Activated naive CD4-positive, alpha-beta T cell treated with Interleukin-2 at 50 U/mL for 16 hours (primary cell): ENCODE results near the gene CMTM8.
A peak's percentile ranks its signal among the peaks of the same experiment; 100 is the strongest.
"Not testable (repeated sequence)": the region's sequence is repeated elsewhere in the genome, so short reads cannot be mapped to it uniquely, and the experiment has no call there.

Source experiments
- DNase-seq: peaks from one replicate; pipeline ENCODE4 v3.0.0-alpha.2; 2020

CMTM8 gene, protein sequence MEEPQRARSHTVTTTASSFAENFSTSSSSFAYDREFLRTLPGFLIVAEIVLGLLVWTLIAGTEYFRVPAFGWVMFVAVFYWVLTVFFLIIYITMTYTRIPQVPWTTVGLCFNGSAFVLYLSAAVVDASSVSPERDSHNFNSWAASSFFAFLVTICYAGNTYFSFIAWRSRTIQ

DNA sequence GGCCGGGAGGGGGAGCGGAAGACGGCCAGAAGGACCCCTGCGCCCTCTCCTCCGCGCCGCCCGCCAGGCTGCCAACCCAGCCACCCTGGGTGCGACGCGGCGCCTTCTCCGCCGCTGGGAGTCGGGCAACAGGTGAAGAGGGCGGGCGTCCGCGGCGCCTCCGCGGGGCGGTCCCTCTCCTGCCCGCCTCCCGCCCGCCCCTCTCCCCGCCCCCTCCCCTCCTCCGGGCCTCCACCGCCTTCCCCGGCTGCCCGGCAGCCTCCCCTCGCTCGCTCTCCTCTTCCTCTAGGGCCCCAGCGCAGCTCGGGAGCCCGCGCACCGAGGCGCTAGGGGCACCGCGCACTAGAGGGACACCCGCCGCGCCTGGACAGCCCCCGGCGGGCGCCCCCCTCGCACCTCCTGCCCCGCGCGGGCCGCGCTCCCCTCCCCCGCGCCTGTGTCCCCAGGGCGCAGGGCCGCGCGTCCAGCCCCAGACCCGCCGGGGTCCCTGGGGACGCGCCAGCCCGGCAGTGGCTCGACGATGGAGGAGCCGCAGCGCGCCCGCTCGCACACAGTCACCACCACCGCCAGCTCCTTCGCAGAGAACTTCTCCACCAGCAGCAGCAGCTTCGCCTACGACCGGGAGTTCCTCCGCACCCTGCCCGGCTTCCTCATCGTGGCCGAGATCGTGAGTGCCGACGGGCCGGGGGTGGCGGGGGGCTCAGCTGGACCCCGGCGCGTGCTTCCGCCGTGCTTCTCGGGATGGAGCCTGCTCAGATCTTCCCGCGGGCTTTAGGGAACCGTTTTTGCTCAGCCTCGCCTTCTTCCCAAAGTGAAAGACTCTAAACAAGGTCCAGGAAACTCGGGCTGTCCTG, at the start of gene CMTM8:
Gene CMTM8 (plus strand): TSS at position 228 of the 854 bp plus-strand sequence. CDS start 293 bp downstream, at position 521.
- DNase-seq: peak; percentile 65

DNA sequence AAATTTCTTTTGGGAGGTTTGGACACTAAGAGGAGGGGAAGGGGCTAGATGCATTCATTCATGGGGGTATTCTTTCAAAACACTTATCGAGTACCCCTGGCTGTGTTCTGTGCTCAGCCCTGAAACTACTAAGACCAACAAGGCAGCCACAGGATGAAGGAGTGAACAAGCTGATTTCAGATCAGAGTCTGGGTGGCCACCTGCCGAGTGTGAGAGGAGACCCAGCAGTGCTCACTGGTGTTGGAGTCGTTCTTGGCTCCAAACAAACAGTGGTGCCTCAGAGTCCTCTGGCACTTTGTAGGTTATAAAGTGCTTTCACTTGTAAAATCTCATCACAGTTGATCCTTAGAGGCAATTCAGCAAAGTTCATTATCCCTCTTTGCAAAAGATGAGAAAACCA, 48.8 kb upstream of the CMTM8 start:
- no peak for DNase-seq

DNA sequence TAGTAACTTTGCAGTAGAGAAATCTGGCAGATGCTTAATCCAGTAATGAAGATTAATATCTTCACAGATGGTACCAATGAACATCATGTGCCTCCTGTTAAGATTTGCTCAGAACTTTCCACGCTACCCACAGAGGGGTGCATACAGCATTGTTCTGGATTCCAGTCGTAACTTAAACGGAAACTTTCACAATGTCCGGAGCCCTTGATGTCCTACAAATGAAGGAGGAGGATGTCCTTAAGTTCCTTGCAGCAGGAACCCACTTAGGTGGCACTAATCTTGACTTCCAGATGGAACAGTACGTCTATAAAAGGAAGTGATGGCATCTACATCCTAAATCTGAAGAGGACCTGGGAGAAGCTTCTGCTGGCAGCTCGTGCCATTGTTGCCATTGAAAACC, 47.9 kb upstream of the CMTM8 start:
- not testable (repeated sequence) for DNase-seq

DNA sequence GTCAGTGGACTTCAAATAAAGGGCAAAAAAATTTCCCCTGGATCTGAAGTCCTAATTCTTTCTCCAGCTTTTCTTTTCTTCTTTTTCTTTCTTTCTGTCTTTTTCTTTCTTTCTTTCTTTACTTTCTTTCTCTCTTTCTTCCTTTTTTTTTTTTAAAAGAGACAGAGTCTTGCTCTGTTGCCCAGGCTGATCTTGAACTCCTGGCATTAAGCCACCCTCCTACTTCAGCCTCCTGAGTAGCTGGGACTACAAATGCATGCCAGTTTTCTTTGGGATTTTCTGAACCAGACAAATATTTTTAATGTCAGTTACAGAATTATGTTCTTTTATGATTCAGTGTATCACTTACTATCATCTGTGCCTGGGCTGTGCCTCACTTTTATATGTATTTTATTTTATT, 45.4 kb upstream of the CMTM8 start:
- no peak for DNase-seq

DNA sequence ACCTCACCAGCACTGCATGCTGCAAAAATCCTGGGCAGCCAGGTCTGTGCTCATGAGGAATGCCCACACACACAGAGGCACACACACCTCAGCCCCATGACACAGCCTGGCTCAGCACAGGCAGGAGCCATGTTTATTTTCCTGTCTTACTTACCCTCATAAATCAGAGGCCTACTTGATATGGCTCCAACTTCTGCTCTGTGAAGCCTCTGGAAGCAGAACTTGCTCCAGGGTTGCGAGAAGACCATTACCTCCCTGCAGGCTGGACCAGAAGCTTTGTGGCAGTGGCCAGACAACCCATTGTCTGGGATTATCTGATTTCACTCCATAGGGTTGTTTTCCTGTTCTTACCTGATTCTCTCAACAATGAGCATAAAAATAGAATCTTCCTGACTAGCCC, 43.8 kb upstream of the CMTM8 start:
- no peak for DNase-seq

DNA sequence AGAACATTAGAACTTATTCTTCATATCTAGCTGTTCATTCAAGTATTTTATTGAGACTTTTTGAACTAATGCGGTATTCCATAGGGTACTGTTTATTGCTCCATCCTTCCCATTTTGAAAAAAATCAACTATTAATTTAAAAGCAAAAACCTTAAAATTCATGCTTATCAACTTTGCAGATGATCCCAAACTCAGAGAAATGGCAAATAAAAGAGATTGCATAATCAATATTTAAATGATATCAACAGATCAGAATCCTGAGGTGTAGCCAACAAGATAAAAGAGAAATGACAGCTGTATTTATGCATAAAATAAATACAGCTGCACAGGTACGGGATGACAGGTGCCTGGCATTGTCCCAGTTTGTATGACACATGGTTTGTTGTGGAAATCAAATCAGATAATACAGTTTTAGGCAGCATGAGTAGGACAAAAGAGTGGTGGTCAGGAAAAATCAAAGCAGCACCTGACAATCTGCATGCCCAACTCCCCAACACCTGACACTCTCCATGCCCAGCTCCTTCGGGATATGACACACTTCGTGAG, 42.4 kb upstream of the CMTM8 start:
- no peak for DNase-seq

DNA sequence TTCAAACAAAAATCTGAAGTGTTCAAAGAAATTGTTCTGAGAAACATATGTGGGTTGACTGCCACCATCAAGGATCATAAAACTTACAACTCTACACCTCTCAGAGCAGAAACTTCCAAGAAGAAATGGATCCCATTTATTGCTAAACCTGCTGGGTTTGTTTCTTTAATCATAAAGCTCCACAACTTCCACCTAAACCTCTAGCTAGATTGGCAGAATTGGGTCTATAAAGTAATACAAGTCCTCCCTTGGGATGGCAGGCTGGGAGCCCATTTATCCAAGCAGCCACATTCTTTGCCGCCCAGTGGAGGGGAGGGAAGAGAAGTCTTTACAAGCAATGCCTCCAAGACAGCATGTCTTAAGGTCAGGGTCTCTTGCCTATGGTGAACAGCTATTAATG, 40.5 kb upstream of the CMTM8 start:
- no peak for DNase-seq

DNA sequence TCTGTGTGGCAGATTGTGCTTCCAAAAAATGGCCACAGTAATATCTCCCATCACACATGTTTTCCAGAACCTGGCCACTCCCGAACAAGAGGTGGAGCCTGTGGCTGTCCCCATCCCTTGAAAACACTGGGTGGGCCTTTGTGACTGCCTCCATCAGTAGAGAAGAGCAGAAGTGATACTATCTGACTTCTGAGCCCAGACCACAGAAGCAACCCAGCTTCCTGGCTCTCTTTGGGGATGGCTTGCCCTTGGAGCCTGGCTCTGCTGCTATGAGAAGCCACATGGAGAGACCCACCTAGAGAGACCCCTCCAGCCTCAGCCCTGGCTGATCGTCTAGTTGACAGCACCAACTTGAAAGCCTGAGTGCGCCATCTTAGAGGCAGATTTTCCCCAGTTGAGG, 39.8 kb upstream of the CMTM8 start:
- no peak for DNase-seq

DNA sequence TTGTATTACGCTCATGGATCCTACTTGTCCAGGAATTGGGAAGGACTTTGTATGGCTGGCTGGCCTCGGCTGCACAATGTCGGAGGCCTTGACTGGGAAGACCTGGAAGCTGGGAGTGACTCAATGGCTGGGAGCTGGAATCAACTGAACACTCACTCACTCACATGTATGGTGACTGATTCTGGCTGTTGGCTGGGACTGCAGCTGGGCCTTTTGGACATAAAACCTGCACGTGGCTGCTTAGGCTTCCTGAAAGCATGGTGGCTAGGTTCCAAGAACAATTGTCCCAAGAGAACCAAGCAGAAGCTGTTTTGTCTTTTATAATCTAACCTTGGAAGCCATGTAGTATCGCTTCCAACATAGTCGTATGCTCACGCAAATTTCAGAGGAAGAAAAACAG, 38.0 kb upstream of the CMTM8 start:
- no peak for DNase-seq

DNA sequence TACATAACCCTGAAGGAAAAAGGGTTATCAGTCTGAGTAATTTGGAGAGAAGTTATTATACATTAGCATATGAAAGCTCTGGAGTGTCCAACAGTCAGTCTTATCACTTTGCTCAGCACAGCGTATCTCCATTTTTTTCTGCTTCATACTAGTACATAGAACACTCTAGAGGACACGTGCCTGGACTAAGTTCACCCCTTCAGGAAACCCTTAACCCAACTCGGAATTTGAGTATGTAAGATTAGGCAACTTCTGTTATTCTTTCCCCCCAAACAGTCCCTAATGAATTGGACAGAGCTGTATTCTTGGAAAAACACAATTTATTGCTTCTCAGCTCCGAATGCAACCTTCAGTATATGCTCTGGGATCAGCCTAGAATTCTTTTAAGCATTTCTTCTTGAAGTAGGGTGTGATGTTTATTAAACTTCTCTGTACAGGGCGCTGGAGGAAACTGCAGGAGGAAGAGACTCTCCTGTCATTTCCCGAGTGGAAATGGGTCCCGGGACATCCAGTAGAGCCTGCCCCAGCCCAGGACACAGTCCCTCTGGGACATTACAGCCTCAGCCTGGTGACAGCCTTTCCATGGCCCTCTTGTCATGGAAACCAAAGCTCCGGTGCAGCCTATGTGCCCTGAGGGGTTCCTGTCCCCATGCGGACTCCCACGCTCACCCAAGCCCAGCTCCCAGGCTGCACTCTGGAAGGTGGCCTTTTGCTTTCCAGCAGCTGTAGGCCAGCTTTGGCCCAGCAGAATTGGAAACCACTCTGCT, 37.3 kb upstream of the CMTM8 start:
- no peak for DNase-seq

DNA sequence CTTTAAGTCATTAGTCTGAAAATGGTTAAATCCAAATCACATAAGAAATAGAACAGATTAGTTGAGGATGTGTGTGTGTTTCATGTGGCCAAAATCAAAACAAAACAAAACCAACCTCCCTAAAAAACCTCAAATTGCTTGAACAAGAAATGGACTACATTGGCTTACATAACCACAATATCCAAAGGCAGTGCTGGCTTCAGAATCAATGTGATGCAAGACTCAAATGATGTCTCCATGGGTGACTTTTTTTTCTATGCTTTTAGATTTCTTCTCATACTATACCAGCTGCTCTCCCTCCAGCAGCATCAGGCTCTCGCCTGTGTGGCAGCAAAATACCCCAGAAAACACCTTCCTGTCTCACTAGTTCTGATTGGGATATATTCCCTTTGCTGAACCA, 36.0 kb upstream of the CMTM8 start:
- no peak for DNase-seq

DNA sequence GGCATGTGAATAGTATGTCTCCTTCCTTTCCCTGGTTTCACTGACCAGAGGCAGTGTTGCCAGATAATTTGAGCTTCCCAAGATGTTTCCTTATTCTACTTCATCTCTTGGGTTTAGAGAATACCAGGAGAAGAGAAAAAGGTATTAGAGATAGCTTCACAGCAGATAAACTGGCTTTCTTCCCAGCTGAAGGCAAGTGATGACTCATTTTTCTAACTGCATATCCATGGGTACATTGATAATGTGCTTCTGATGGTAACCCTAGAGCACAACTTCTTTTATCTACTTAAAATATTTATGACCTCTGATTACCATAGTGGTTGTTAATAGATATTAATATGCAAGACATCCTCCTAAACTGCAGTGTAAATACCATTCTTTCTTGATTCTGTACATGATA, 34.6 kb upstream of the CMTM8 start:
- no peak for DNase-seq

DNA sequence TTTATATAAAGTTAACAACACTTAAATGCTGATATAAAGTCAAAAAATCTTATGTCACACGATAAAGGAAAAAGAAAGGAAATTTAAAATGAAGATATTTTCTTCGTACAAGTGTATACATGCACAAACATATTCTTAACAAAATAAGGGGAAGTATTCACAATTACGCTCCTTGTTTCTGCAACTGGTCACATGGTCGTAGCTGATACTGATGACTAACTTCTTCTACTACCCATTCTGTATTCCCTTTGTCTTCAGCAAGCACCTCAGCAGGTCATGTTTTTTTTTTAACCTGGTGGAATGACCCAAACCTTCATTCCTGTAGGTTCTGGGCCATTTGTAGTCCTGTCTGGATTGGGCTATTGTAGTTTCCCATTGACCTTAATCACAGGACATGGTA, 30.0 kb upstream of the CMTM8 start:
- DNase-seq: no peak

DNA sequence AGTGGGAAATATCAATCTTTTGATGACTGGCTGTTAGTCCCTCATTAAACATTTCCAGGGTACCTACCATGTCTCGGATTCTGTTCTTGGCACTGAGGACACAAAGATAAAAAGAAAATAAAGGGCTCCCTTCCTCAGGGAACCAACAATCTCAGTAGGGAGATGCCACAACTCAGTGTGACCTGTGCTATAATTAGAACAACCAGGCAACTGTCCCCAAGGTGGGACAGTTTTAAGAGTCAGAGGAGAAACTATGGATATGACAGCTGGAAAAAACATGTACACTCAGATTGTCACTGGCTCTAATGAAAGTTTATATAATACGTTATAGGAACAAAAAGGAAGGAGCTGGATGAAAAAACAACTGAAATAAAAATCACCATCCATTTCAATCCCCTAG, 23.3 kb upstream of the CMTM8 start:
- DNase-seq: no peak

DNA sequence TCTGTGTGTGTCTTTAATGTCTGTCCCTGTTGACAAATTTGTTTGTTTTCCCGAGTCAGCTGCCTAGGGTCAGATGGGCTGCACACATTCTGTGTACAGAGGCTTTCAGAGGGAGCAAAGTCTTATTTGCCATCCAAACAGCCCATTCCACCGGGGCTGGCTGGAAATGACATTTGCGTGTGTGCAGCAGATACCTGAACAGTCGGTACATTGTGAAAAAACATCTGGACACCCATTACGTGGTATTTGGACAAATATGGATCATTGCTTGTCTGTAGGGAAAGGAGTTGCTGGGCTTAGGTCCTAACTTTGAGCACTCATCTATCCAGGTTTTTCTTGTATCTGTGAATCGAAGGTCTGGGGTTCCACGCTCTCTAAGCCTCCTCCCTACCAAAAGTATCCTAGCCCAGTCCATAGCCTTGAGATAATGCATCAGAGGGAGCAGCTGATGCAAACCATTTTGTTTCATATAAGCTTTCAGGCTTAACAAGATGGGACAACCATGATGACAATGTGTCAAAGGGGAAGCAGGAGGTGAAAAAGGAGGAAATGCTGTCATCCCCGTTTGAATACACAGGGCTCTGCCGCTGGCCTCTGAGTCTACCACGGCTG, 22.2 kb upstream of the CMTM8 start:
- DNase-seq: no peak

DNA sequence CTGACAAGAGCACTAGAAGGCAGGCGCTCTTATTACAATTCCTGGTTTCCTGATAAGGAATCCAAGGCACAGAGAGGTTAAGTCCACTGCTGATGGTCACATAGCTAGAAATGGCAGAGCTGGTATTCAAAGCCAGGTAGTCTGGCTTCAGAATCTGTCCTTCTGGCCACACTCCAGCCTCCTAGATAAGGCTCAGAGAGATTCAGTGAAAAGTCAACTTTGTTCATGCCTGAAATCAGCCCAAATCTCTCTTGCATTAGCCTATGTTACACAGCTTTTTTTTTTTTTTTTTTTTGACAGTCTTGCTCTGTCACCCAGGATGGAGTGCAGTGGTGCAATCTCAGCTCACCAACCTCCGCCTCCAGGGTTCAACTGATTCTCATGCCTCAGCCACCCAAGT, 21.1 kb upstream of the CMTM8 start:
- no peak for DNase-seq

DNA sequence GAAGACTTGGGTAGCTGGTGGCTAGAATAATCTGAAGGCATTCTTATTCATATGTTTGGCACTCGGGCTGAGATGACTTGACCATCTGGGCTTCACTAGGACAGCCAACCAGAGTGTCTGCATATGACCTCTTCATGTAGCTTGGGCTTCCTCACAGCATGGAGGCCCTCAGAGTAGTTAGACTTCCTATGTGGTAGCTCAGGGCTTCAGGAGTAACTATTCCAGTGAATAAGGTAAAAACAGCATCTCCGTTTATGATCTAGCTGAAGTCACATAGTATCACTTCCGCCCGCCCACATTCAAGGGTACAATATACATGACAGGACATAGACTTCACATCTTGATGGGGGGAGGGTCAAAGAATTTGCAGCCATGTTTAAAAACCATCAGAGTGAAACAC, 18.9 kb upstream of the CMTM8 start:
- DNase-seq: no peak

DNA sequence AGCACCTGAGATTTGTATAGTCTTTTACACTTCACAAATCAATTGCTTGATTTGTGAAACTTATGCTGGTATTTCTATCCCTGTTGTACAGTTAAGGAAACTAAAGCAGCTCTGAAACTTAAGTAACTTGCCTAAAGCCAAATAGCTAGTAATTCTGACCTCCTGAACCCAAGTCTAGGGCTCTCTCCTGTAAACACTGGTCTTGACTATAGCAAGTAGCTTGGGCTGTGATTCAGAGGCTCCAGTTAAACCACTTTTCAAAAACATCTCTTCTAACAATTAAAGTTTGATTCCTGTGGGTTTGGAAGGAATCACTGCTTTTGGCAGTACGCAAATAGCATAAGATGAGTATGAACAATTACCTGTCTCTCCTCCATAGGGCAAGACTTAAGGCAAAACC, 18.5 kb upstream of the CMTM8 start:
- DNase-seq: no peak

DNA sequence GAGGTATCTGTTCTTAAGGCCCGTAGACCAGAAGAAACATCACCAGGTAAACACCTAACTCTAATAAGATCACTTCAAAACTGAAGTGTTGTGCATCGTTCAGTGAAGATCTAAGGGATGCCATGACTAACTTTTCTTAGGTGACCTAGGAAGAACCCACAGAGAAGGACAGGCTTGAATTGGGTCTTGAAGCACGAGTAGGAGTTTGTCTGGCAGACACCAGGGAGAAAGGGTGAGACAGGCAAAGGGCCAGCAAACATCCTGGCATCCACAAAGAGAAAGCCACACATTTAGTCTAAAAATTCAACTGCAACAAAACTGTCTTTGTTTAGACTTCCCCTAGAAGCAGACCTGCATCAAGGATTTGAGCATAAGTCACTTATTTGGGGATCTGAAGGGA, 15.5 kb upstream of the CMTM8 start:
- DNase-seq: no peak

DNA sequence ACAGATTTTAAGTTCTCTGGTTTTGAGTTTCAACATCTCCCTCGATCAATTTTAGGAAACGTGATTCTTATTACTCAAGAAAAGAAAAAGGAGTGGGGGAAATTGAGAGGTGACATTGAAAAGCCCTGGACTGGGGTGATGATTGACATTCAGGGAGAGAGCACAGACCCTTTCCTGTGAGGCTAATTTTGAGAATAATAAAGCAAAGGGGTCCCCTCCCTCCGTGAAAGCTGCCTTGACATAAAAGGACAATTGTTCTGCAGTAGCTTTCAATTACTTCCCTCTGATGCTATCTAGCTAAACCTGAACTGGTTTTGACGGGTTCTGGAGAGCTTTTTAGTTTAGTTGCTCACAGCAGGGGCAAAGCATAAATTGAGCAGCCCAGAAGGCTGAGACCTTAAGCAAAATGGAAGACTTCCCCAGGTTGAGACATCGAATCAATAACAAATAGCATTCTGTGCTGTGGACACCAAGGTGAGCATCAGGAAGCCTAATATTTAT, 14.4 kb upstream of the CMTM8 start:
- DNase-seq: no peak

DNA sequence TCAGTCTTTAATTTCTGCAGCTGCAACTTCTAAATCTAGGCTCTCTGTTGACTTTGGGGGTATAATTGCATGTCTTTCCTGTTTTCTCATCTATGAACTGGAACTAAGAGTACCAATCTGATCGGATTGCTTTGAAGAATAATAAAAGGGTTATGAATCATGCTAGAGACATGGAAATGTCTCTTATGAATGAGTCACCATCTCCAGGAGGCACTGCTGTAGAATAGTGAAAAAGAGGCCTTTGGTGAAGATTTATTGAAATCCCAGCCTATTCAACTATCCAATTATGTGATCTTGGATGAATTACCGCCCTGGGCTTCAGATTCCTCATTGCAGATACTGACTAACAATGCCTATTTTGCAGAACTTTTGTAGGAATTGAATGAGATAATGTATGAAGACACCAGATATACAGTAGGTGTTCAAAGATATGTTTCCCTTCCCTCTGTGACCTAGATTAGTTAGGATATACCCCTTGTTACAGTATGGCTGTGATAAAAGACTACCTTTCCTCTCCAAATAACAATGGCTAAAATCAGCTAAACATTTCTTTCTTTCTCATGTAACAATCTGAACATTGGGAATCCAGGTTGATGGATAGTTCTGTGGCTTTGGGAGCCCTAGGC, 11.5 kb upstream of the CMTM8 start:
- DNase-seq: no peak

DNA sequence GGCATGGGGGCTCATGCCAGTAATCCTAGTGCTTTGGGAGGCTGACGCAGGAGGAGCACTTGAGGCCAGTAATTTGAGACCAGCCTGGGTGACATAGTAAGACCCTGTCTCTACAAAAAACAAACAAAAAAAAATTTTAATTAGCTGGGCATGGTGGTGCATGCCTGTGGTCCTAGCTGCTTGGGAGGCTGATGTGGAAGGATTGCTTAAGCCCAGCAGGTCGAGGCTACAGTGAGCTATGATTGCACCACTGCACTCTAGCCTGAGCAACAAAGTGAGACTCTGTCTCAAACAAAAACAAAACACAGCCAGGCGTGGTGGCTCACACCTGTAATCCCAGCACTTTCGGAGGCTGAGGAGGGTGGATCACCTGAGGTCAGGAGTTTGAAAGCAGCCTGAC, 9.7 kb upstream of the CMTM8 start:
- DNase-seq: not testable (repeated sequence)

DNA sequence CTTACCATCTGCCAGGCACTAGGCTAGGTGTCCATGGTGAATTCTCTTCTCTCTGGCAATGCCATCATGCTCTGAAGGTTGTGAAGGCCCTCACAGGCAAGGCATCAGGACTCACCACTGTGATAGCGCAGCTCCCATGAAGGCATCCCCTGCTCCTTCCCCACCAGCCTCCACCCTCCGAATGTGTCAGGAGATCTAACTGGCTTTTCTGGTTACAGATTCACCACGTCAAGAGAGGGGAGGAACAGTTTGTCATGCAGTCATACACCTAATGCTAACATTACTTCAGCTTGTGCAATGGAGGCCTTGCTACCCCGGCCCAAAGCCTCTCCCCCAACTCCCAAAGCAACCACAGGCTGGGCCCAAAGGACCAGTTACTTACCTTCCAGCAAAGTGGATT, 8.9 kb upstream of the CMTM8 start:
- no peak for DNase-seq
